H9 (cell line): Measurements from ENCODE around the gene HSP90B1. TPM values are rescaled to one million over a fixed set of nuclear protein-coding genes. Genes with fewer than 3 reads are reported as not detected.

ENCODE experiments used
- DNase-seq: peaks from one replicate; pipeline ENCODE4 v3.0.0-alpha.2; 2017
- H2AFZ ChIP-seq: one replicate; pipeline ENCODE4 v1.6.1; 2013; ENCODE audit warnings: mild to moderate bottlenecking, low read length, control low read depth, moderate library complexity
- H2AK5ac ChIP-seq: 2 replicates; pipeline ENCODE4 v1.6.1; 2013; ENCODE audit warnings: low read length, control low read depth, mixed read lengths; ENCODE audit not compliant: insufficient read length
- H2BK120ac ChIP-seq: one replicate; pipeline ENCODE4 v1.6.1; 2013; ENCODE audit warnings: low read depth, mild to moderate bottlenecking, low read length, control low read depth, inconsistent platforms; ENCODE audit not compliant: poor library complexity, severe bottlenecking
- H2BK12ac ChIP-seq: 2 replicates; pipeline ENCODE4 v1.6.1; 2013; ENCODE audit warnings: low read length, control low read depth, mixed read lengths, low read depth; ENCODE audit not compliant: insufficient read length
- H2BK15ac ChIP-seq: 2 replicates; pipeline ENCODE4 v1.6.1; 2013; ENCODE audit warnings: low read depth, low read length, control low read depth
- H2BK20ac ChIP-seq: one replicate; pipeline ENCODE4 v1.6.1; 2013; ENCODE audit warnings: low read depth, mild to moderate bottlenecking, low read length, control low read depth, inconsistent platforms; ENCODE audit not compliant: poor library complexity, severe bottlenecking
- H2BK5ac ChIP-seq: 2 replicates; pipeline ENCODE4 v1.6.1; 2013; ENCODE audit warnings: low read length, control low read depth, mixed read lengths; ENCODE audit not compliant: insufficient read length
- H3K14ac ChIP-seq: 2 replicates; pipeline ENCODE4 v1.6.1; 2013; ENCODE audit warnings: low read length, control low read depth; ENCODE audit not compliant: insufficient read depth
- H3K18ac ChIP-seq: 2 replicates; pipeline ENCODE4 v1.6.1; 2013; ENCODE audit warnings: low read depth, mild to moderate bottlenecking, mixed read lengths, low read length, control low read depth; ENCODE audit not compliant: insufficient read length
- H3K23ac ChIP-seq: 2 replicates; pipeline ENCODE4 v1.6.1; 2013; ENCODE audit warnings: low read length, control low read depth, mixed read lengths, low read depth; ENCODE audit not compliant: insufficient read length
- H3K23me2 ChIP-seq: 2 replicates; pipeline ENCODE4 v1.6.1; 2013; ENCODE audit warnings: low read depth, mild to moderate bottlenecking, mixed read lengths, low read length, control low read depth; ENCODE audit not compliant: insufficient read length, poor library complexity, severe bottlenecking
- H3K27ac ChIP-seq: 2 replicates; pipeline ENCODE4 v1.5.1; 2013; ENCODE audit warnings: low read length, control low read depth, mixed read lengths, low read depth; ENCODE audit not compliant: insufficient read length
- H3K27me3 ChIP-seq: 2 replicates; pipeline ENCODE4 v1.6.1; 2013; ENCODE audit warnings: low read length, control low read depth, inconsistent platforms; ENCODE audit not compliant: insufficient read depth
- H3K4ac ChIP-seq: 2 replicates; pipeline ENCODE4 v1.6.1; 2013; ENCODE audit warnings: low read depth, mild to moderate bottlenecking, control low read depth, inconsistent platforms, low read length, moderate library complexity
- H3K4me1 ChIP-seq: 2 replicates; pipeline ENCODE4 v1.6.1; 2013; ENCODE audit warnings: low read length, control low read depth, inconsistent platforms; ENCODE audit not compliant: insufficient read depth
- H3K4me2 ChIP-seq: 2 replicates; pipeline ENCODE4 v1.6.1; 2013; ENCODE audit warnings: low read length, control low read depth, mixed read lengths; ENCODE audit not compliant: insufficient read length, insufficient read depth
- H3K56ac ChIP-seq: 2 replicates; pipeline ENCODE4 v1.6.1; 2013; ENCODE audit warnings: low read depth, mild to moderate bottlenecking, mixed read lengths, low read length, control low read depth; ENCODE audit not compliant: insufficient read length
- H3K79me1 ChIP-seq: 2 replicates; pipeline ENCODE4 v1.6.1; 2013; ENCODE audit warnings: low read depth, mild to moderate bottlenecking, moderate library complexity, low read length, control low read depth, inconsistent platforms; ENCODE audit not compliant: insufficient read depth, poor library complexity, severe bottlenecking
- H3K79me2 ChIP-seq: 2 replicates; pipeline ENCODE4 v1.6.1; 2013; ENCODE audit warnings: low read length, control low read depth, inconsistent platforms; ENCODE audit not compliant: insufficient read depth
- H3K9ac ChIP-seq: 2 replicates; pipeline ENCODE4 v1.6.1; 2013; ENCODE audit warnings: low read length, control low read depth, mixed read lengths; ENCODE audit not compliant: insufficient read length; ENCODE audit errors: extremely low read depth
- H3K9me3 ChIP-seq: one replicate; pipeline ENCODE4 v1.6.1; 2013; ENCODE audit warnings: low read depth, low read length, inconsistent platforms; ENCODE audit not compliant: control insufficient read depth
- H3T11ph ChIP-seq: one replicate; pipeline ENCODE4 v1.6.1; 2013; ENCODE audit warnings: mild to moderate bottlenecking, low read length, control low read depth, inconsistent platforms
- H4K20me1 ChIP-seq: one replicate; pipeline ENCODE4 v1.6.1; 2013; ENCODE audit not compliant: control insufficient read depth, insufficient read length, insufficient read depth
- H4K5ac ChIP-seq: 2 replicates; pipeline ENCODE4 v1.6.1; 2013; ENCODE audit warnings: low read depth, mild to moderate bottlenecking, mixed read lengths, low read length, control low read depth; ENCODE audit not compliant: insufficient read length
- H4K8ac ChIP-seq: replicated peaks from 2 replicates; pipeline ENCODE4 v1.6.1; 2013; ENCODE audit warnings: low read length, control low read depth, mixed read lengths, low read depth; ENCODE audit not compliant: insufficient read length
- H4K91ac ChIP-seq: 2 replicates; pipeline ENCODE4 v1.6.1; 2013; ENCODE audit warnings: low read depth, mild to moderate bottlenecking, moderate library complexity, mixed read lengths, low read length, control low read depth; ENCODE audit not compliant: insufficient read length
- H3K27ac Mint-ChIP-seq, 3 experiments: 2 replicates in 2 of 3; 3 replicates in 1 of 3; pipeline ENCODE4 v1.8.0; 2020 to 2021; ENCODE audit warnings: mixed read lengths in 3 of 3, mild to moderate bottlenecking in 1 of 3, moderate library complexity in 1 of 3
- H3K27me3 Mint-ChIP-seq: 2 replicates; pipeline ENCODE4 v1.8.0; 2021; ENCODE audit warnings: low read depth, mild to moderate bottlenecking, moderate library complexity, mixed read lengths
- H3K36me3 Mint-ChIP-seq, 3 experiments: 2 replicates in 2 of 3; 3 replicates in 1 of 3; pipeline ENCODE4 v1.8.0; 2020 to 2021; ENCODE audit warnings: low read depth in 3 of 3, mixed read lengths in 3 of 3; ENCODE audit not compliant: insufficient read depth in 1 of 3
- H3K4me1 Mint-ChIP-seq, 2 experiments: 2 replicates each; pipeline ENCODE4 v1.8.0; 2020; ENCODE audit warnings: mixed read lengths in 2 of 2
- H3K4me3 Mint-ChIP-seq, 2 experiments: 2 replicates in 1 of 2; 3 replicates in 1 of 2; pipeline ENCODE4 v1.8.0; 2020 to 2021; ENCODE audit warnings: mild to moderate bottlenecking in 2 of 2, mixed read lengths in 2 of 2, moderate library complexity in 1 of 2
- H3K9me3 Mint-ChIP-seq, 2 experiments: 2 replicates in 1 of 2; 3 replicates in 1 of 2; pipeline ENCODE4 v1.8.0; 2020; ENCODE audit warnings: mild to moderate bottlenecking in 2 of 2, mixed read lengths in 2 of 2, moderate library complexity in 1 of 2
- WGBS: extraction: QIAGEN DNeasy Blood & Tissue Kit; methylation state at CpG from one replicate; pipeline ENCODE4 v1.1.7; 2013; ENCODE audit warnings: missing lambda C conversion rate, low lambda C conversion rate, mixed read lengths; ENCODE audit not compliant: insufficient read length; ENCODE audit errors: extremely low coverage; 5-methylcytosine and 5-hydroxymethylcytosine counted together
- total RNA-seq: library from RNA; stranded (reverse); gene quantifications from 2 replicates; pipeline ENCODE4 v1.2.1, GENCODE V29; 2021
- TF ChIP-seq, protein P1 (sequence below): fragments of 200-600 bp; sonication (generic); conservative IDR thresholded peaks from 3 replicates; pipeline ENCODE4 v1.8.0; 2021; ENCODE audit warnings: antibody characterized with exemption, mild to moderate bottlenecking

HSP90B1 gene
- total RNA-seq, 1 experiment from 2014 or later: 737 TPM

DNA sequence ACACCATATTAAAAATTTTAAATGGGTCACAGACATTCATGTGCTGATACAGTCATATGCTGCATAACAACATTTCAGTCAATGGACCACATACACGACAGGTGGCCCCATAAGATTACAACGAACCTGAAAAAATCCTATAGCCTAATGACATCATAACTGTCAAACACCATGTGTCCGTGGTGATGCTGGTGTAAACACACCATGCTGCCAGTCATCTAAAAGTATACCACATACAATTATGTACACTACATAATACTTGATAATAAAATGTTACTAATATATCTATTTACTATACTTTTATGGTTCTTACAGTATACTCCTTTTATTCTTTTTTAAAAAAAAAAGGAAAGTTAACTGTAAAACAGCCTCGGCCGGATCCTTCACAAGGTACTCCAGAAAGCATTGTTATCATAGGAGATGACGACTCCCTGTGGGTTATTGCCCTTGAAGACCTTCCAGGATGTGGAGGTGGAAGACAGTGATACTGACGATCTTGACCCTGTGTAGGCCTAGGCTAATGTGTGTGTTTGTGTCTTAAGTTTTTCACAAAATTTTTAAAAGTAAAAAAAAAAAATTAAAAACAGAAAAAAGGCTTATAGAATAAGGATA lies 30.5 kb downstream of the HSP90B1 start:
- WGBS: no CpG with 5 or more reads among the region's 7 CpGs
- Histone ChIP-seq H3K79me2 (peaks cover 14% of the 10 kb centered on the region; the same call in 1 of the 2 replicates), H3K4me1 (no peaks in the 10 kb centered on the region), H3K9me3 (no peaks in the 10 kb centered on the region), H2BK15ac (no peak overlapping the region), H2AFZ (no peak overlapping the region), H2BK20ac (no peak overlapping the region), H3K18ac (no peak overlapping the region), H4K5ac (no peak overlapping the region), H3K4ac (no peak overlapping the region), H2BK5ac (no peak overlapping the region), H3K27ac (no peak overlapping the region), H2BK120ac (no peak overlapping the region), H4K8ac (no peak overlapping the region), H3K27me3 (no peaks in the 10 kb centered on the region), H2AK5ac (no peak overlapping the region), H2BK12ac (no peak overlapping the region), H3K4me2 (no peak overlapping the region), H4K20me1 (no peaks in the 10 kb centered on the region), H3K79me1 (peaks cover 4% of the 10 kb centered on the region), H3K23ac (no peak overlapping the region), H3K23me2 (peaks cover 20% of the 10 kb centered on the region), H4K91ac (no peak overlapping the region), H3K56ac (no peak overlapping the region), H3T11ph (no peak overlapping the region), H3K14ac (no peak overlapping the region), H3K9ac (no peak overlapping the region)
- Mint-ChIP-seq H3K36me3 (peaks cover 3 to 8% (median 4%) of the 10 kb centered on the region in 3 experiments; a peak in 3 of 7 replicates), H3K4me1 (peaks cover 9 to 23% of the 10 kb centered on the region in 2 experiments), H3K4me3 (no peak overlapping the region), H3K9me3 (no peaks in the 10 kb centered on the region; a peak in 2 of 5 replicates), H3K27me3 (no peaks in the 10 kb centered on the region; the same call in 1 of the 2 replicates), H3K27ac (no peak overlapping the region)
- TF ChIP-seq, protein P1, sequence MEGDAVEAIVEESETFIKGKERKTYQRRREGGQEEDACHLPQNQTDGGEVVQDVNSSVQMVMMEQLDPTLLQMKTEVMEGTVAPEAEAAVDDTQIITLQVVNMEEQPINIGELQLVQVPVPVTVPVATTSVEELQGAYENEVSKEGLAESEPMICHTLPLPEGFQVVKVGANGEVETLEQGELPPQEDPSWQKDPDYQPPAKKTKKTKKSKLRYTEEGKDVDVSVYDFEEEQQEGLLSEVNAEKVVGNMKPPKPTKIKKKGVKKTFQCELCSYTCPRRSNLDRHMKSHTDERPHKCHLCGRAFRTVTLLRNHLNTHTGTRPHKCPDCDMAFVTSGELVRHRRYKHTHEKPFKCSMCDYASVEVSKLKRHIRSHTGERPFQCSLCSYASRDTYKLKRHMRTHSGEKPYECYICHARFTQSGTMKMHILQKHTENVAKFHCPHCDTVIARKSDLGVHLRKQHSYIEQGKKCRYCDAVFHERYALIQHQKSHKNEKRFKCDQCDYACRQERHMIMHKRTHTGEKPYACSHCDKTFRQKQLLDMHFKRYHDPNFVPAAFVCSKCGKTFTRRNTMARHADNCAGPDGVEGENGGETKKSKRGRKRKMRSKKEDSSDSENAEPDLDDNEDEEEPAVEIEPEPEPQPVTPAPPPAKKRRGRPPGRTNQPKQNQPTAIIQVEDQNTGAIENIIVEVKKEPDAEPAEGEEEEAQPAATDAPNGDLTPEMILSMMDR: no peak
- no peak for DNase-seq
